H1 (cell line): ENCODE results near the gene P2RY11. TPM values are rescaled to one million over a fixed set of nuclear protein-coding genes. Genes with fewer than 3 reads are reported as not detected.

Experiments
- CTCF ChIA-PET: fragments of 300-600 bp; sonication (Branson Sonifier 250); formaldehyde crosslinking; loops from one replicate; lab custom pipeline; 2021; ENCODE audit not compliant: partially characterized antibody; lab: Charles Lee
- POLR2A ChIA-PET: fragments of 300-600 bp; sonication (Branson Sonifier 250); formaldehyde crosslinking; loops from one replicate; lab custom pipeline; 2021; ENCODE audit warnings: inconsistent platforms; ENCODE audit not compliant: partially characterized antibody; lab: Charles Lee
- DNase-seq, 2 experiments: peaks; one replicate each; pipeline versions ENCODE4 v3.0.0 to v3.0.0-alpha.2; 2010 to 2022; ENCODE audit warnings: low spot score in 2 of 2, low read depth in 1 of 2, mixed read lengths in 1 of 2
- FAIRE-seq: peaks from 2 replicates; lab custom pipeline; 2011; peaks lifted over from hg19 to GRCh38; lab: Jason Lieb, UNC
- H2AFZ ChIP-seq: 2 replicates; pipeline ENCODE4 v1.8.1; 2012; ENCODE audit warnings: low read length, inconsistent platforms
- H2AK5ac ChIP-seq: 2 replicates; pipeline ENCODE4 v1.6.1; 2013; ENCODE audit warnings: low read depth, low read length
- H2BK120ac ChIP-seq: replicated peaks from 2 replicates; pipeline ENCODE3; 2013; ENCODE audit warnings: low read depth, low read length, inconsistent platforms
- H2BK12ac ChIP-seq: 2 replicates; pipeline ENCODE4 v1.6.1; 2013; ENCODE audit warnings: low read depth, low read length
- H2BK15ac ChIP-seq: 2 replicates; pipeline ENCODE4 v1.6.1; 2013; ENCODE audit warnings: low read length
- H2BK20ac ChIP-seq: 2 replicates; pipeline ENCODE4 v1.6.1; 2013; ENCODE audit warnings: low read length
- H2BK5ac ChIP-seq: 2 replicates; pipeline ENCODE4 v1.6.1; 2013; ENCODE audit warnings: low read depth, low read length
- H3K14ac ChIP-seq: 2 replicates; pipeline ENCODE4 v1.6.1; 2013; ENCODE audit warnings: inconsistent platforms; ENCODE audit not compliant: insufficient read length
- H3K18ac ChIP-seq: 2 replicates; pipeline ENCODE4 v1.6.1; 2013; ENCODE audit warnings: low read length; ENCODE audit errors: extremely low read depth
- H3K23ac ChIP-seq: 2 replicates; pipeline ENCODE4 v1.6.1; 2013; ENCODE audit warnings: inconsistent platforms; ENCODE audit not compliant: insufficient read length
- H3K23me2 ChIP-seq: 2 replicates; pipeline ENCODE4 v1.6.1; 2013; ENCODE audit warnings: low read depth, low read length
- H3K27ac ChIP-seq: 2 replicates; pipeline ENCODE4 v1.6.1; 2011; ENCODE audit warnings: low read depth, low read length, inconsistent platforms
- H3K27me3 ChIP-seq, 4 experiments: replicated peaks in 1 of 4; 1 replicate in 1 of 4; 2 replicates in 3 of 4; pipeline versions ENCODE4 v1.6.1 to v1.8.1; 2011 to 2013; ENCODE audit warnings: low read length in 3 of 4, mild to moderate bottlenecking in 3 of 4, inconsistent platforms in 2 of 4, mixed read lengths in 2 of 4, moderate library complexity in 1 of 4; ENCODE audit not compliant: control insufficient read depth in 3 of 4, insufficient read depth in 3 of 4; ENCODE audit errors: extremely low read depth in 1 of 4
- H3K36me3 ChIP-seq, 4 experiments: 2 replicates each; pipeline versions ENCODE4 v1.6.1 to v1.8.1; 2011 to 2013; ENCODE audit warnings: mild to moderate bottlenecking in 4 of 4, low read length in 3 of 4, moderate library complexity in 2 of 4, control low read depth in 1 of 4, inconsistent platforms in 1 of 4; ENCODE audit not compliant: insufficient read depth in 4 of 4, control insufficient read depth in 2 of 4
- H3K4ac ChIP-seq: replicated peaks from 2 replicates; pipeline ENCODE3; 2013; ENCODE audit warnings: low read length, low read depth, mixed read lengths, inconsistent platforms; ENCODE audit not compliant: insufficient read length
- H3K4me1 ChIP-seq, 4 experiments: replicated peaks in 1 of 4; 1 replicate in 1 of 4; 2 replicates in 3 of 4; pipeline versions ENCODE4 v1.6.1 to v1.8.1; 2011 to 2013; ENCODE audit warnings: low read length in 3 of 4, inconsistent platforms in 2 of 4, mixed read lengths in 1 of 4; ENCODE audit not compliant: insufficient read depth in 4 of 4, control insufficient read depth in 3 of 4
- H3K4me2 ChIP-seq, 2 experiments: 2 replicates each; pipeline versions ENCODE4 v1.6.1 to v1.8.1; 2011 to 2013; ENCODE audit warnings: low read depth in 2 of 2, low read length in 2 of 2, control low read depth in 1 of 2, inconsistent platforms in 1 of 2, mild to moderate bottlenecking in 1 of 2; ENCODE audit not compliant: insufficient read depth in 1 of 2
- H3K4me3 ChIP-seq, 4 experiments: fragments of 200-600, 300-600 bp in 1 of 4; sonication (generic), shearing (Covaris generic), sonication (Bioruptor Twin) in 1 of 4; 2 replicates each; pipeline versions ENCODE4 v1.5.1 to v1.8.1; 2011 to 2016; ENCODE audit warnings: low read length in 4 of 4, low read depth in 3 of 4, control low read depth in 2 of 4, inconsistent platforms in 2 of 4, mild to moderate bottlenecking in 2 of 4, mixed read lengths in 1 of 4, moderate library complexity in 1 of 4; ENCODE audit not compliant: insufficient read depth in 2 of 4; ENCODE audit errors: extremely low read depth in 1 of 4
- H3K56ac ChIP-seq: replicated peaks from 2 replicates; pipeline ENCODE3; 2013; ENCODE audit warnings: low read depth, mild to moderate bottlenecking, mixed read lengths, low read length, inconsistent platforms; ENCODE audit not compliant: insufficient read length
- H3K79me1 ChIP-seq: 2 replicates; pipeline ENCODE4 v1.6.1; 2013; ENCODE audit warnings: low read depth, low read length, control low read depth
- H3K79me2 ChIP-seq, 2 experiments: 2 replicates each; pipeline versions ENCODE4 v1.6.1 to v1.8.1; 2012 to 2013; ENCODE audit warnings: low read length in 2 of 2, mild to moderate bottlenecking in 2 of 2, inconsistent platforms in 1 of 2; ENCODE audit not compliant: insufficient read depth in 2 of 2, control insufficient read depth in 1 of 2
- H3K9ac ChIP-seq, 4 experiments: replicated peaks in 1 of 4; 1 replicate in 1 of 4; 2 replicates in 3 of 4; pipeline versions ENCODE4 v1.6.1 to v1.8.1; 2011 to 2013; ENCODE audit warnings: low read depth in 3 of 4, low read length in 3 of 4, control low read depth in 2 of 4, mild to moderate bottlenecking in 2 of 4, moderate library complexity in 2 of 4, inconsistent platforms in 1 of 4; ENCODE audit errors: extremely low read depth in 1 of 4
- H3K9me3 ChIP-seq, 2 experiments: 2 replicates each; pipeline versions ENCODE4 v1.6.1 to v1.8.1; 2012 to 2013; ENCODE audit warnings: mild to moderate bottlenecking in 2 of 2, moderate library complexity in 2 of 2, control low read depth in 1 of 2, inconsistent platforms in 1 of 2, low read depth in 1 of 2, low read length in 1 of 2, mixed read lengths in 1 of 2; ENCODE audit not compliant: insufficient read depth in 2 of 2
- H4K20me1 ChIP-seq, 2 experiments: replicated peaks in 1 of 2; 2 replicates each; pipeline versions ENCODE3 to v1.8.1; 2011 to 2013; ENCODE audit warnings: inconsistent platforms in 2 of 2, low read length in 2 of 2, mild to moderate bottlenecking in 1 of 2; ENCODE audit not compliant: insufficient read depth in 2 of 2, control insufficient read depth in 1 of 2
- H4K5ac ChIP-seq: 2 replicates; pipeline ENCODE4 v1.6.1; 2013; ENCODE audit warnings: low read length, low read depth, mixed read lengths, inconsistent platforms; ENCODE audit not compliant: insufficient read length
- H4K8ac ChIP-seq: 2 replicates; pipeline ENCODE4 v1.8.0; 2013; ENCODE audit warnings: mild to moderate bottlenecking, moderate library complexity, low read length, inconsistent platforms; ENCODE audit not compliant: insufficient read depth; ENCODE audit errors: extremely low read depth
- H4K91ac ChIP-seq: replicated peaks from 2 replicates; pipeline ENCODE3; 2013; ENCODE audit warnings: low read length, mixed read lengths, inconsistent platforms; ENCODE audit not compliant: insufficient read length
- BCL11A ChIP-seq, 2 experiments: IDR thresholded peaks; one replicate each; pipeline ENCODE4 v1.6.1; 2011; ENCODE audit warnings: low read depth in 2 of 2, low read length in 2 of 2, mild to moderate bottlenecking in 2 of 2
- CBX8 ChIP-seq: fragments of 300-800, 300-1000 bp; sonication (generic); IDR thresholded peaks from 2 replicates; pipeline ENCODE4 v1.7.1; 2016; ENCODE audit warnings: low read depth, low read length, borderline replicate concordance
- GTF2F1 ChIP-seq: IDR thresholded peaks from 2 replicates; pipeline ENCODE4 v1.6.1; 2012; ENCODE audit warnings: low read depth, low read length, improper control_type of control experiment, borderline replicate concordance
- POLR2A ChIP-seq, 2 experiments: IDR thresholded peaks; 1 replicate in 1 of 2; 2 replicates in 1 of 2; pipeline ENCODE4 v1.6.1; 2011; ENCODE audit warnings: low read depth in 2 of 2, low read length in 2 of 2, mild to moderate bottlenecking in 2 of 2; ENCODE audit errors: control extremely low read depth in 1 of 2
- WGBS, 2 experiments: shearing (Covaris generic) in 1 of 2; methylation state at CpG; one replicate each; pipeline versions ENCODE4 v1.1.6 to v1.1.7; 2013 to 2015; ENCODE audit warnings: low lambda C conversion rate in 2 of 2, mixed read lengths in 2 of 2, inconsistent platforms in 1 of 2, low coverage in 1 of 2, missing lambda C conversion rate in 1 of 2; ENCODE audit not compliant: insufficient replicate concordance in 2 of 2, insufficient coverage in 1 of 2, insufficient read length in 1 of 2; ENCODE audit errors: extremely low coverage in 1 of 2, missing lambda C conversion rate in 1 of 2; 5-methylcytosine and 5-hydroxymethylcytosine counted together
- polyA plus RNA-seq, 7 experiments: library from polyadenylated mRNA; depleted of rRNA in 3 of 7; stranded (reverse) in 5 of 7; unstranded in 2 of 7; fragments of >200 nt in 5 of 7; fragments of 200-250 nt in 2 of 7; gene quantifications; 1 replicate in 5 of 7; 2 replicates in 1 of 7; 4 replicates in 1 of 7; pipeline versions ENCODE4 v1.2.1 to v1.2.3, GENCODE V29; 2011 to 2013; ENCODE audit warnings: missing spikeins in 2 of 7, mixed read lengths in 2 of 7
- total RNA-seq: library from RNA; stranded (reverse); fragmentation: NEBNext Ultra II Directional; extraction: Animal tissue kit (Norgen Biotek cat#: 25700); gene quantifications from 2 replicates; pipeline ENCODE4 v1.2.1, GENCODE V29; 2021

P2RY11 gene
- total and polyA plus RNA-seq, 2 of the 8 experiments (the other 6 are each of a cell fraction or from before 2014, with no cell fraction given): 9.2 to 18.0 TPM

DNA sequence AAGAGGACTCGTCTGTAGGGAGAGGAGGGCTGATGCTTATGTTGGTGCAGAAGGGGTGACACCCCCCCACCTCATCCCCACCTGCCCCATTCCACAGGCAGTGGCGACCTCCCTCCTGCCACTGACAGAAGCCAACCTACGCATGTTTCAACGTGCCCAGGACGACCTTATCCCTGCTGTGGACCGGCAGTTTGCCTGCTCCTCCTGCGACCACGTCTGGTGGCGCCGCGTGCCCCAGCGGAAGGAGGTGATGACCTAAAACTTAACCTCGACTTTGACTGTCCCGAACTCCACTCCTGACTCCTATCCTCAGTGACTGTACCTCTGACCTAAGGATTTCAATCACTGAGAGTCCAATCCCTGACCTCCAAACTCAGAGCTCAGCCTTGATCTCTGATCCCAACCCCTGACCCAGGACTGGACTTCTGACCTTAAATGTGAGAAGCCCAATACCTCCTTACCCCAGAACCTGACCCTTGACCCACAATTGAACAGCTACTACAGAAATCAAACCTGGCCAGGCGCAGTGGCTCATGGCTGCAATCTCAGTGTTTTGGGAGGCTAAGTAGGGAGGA is 21.6 kb upstream of the P2RY11 start:
- H3K23me2 ChIP-seq: peaks cover 13% of the 10 kb centered on the region; the same call in 1 of the 2 replicates
- TF ChIP-seq BCL11A (IDR thresholded peaks at IDR 0.05; ENCODE audit: low read depth in 2 of 2, low read length in 2 of 2) (no peak), CBX8 (no peak), POLR2A (IDR thresholded peaks at IDR 0.05; ENCODE audit: control extremely low read depth in 1 of 2, low read depth in 2 of 2, low read length in 2 of 2) (no peak), GTF2F1 (no peak)
- CTCF ChIA-PET: interaction anchor here (0.7 to 1.3 kb wide), 2 partner anchors 10 to 24 kb away, joined by 3 to 8 read pairs; no protein-coding TSS in a partner anchor
- no peak for DNase-seq
- no peaks in the 10 kb centered on the region for H3K9me3 ChIP-seq
- no peaks in the 10 kb centered on the region for H3K79me1 ChIP-seq
- FAIRE-seq: no peak
- no peaks in the 10 kb centered on the region for H3K79me2 ChIP-seq
- no peak overlapping the region for H3K4me3 ChIP-seq
- H3K4me1 ChIP-seq: peaks cover 0 to 4% (median 3%) of the 10 kb centered on the region in 4 experiments; a peak in 4 of 7 replicates
- no peak overlapping the region for H2AFZ ChIP-seq
- no peak overlapping the region for H4K91ac ChIP-seq
- no peak overlapping the region for H3K23ac ChIP-seq
- no peak overlapping the region for H2BK5ac ChIP-seq
- H4K5ac ChIP-seq: no peak overlapping the region
- H3K27me3 ChIP-seq: peaks cover 2 to 6% (median 5%) of the 10 kb centered on the region in 4 experiments; a peak in 6 of 7 replicates
- H3K14ac ChIP-seq: no peak overlapping the region
- H2BK12ac ChIP-seq: no peak overlapping the region
- H3K9ac ChIP-seq: no peak overlapping the region
- 91% methylated on average over 15 of the region's 15 CpGs; no CpG with 5 or more reads in 1 of the 2 experiments for WGBS, 2 experiments
- H4K8ac ChIP-seq: no peak overlapping the region
- H3K27ac ChIP-seq: no peak overlapping the region
- no peak overlapping the region for H3K4me2 ChIP-seq
- H4K20me1 ChIP-seq: peaks cover 0 to 7% of the 10 kb centered on the region in 2 experiments
- H2BK15ac ChIP-seq: no peak overlapping the region
- H2BK20ac ChIP-seq: no peak overlapping the region
- no peak overlapping the region for H2BK120ac ChIP-seq
- peaks cover 0 to 3% (median 1%) of the 10 kb centered on the region in 4 experiments; a peak in 2 of 8 replicates for H3K36me3 ChIP-seq
- no peak overlapping the region for H2AK5ac ChIP-seq
- H3K18ac ChIP-seq: no peak overlapping the region
- POLR2A ChIA-PET: interaction anchor here (15.1 kb wide), 1 partner anchor 23 kb away, joined by 240 read pairs; the partner anchor contains the start of genes P2RY11 and PPAN
- H3K56ac ChIP-seq: no peak overlapping the region
- H3K4ac ChIP-seq: no peak overlapping the region
